Measurements from ENCODE around the gene EXOSC5.

GRCh38 chr19:41431426-41432386 lies 34.5 kb upstream of the EXOSC5 start:
- TF ChIP-seq, protein P1, sequence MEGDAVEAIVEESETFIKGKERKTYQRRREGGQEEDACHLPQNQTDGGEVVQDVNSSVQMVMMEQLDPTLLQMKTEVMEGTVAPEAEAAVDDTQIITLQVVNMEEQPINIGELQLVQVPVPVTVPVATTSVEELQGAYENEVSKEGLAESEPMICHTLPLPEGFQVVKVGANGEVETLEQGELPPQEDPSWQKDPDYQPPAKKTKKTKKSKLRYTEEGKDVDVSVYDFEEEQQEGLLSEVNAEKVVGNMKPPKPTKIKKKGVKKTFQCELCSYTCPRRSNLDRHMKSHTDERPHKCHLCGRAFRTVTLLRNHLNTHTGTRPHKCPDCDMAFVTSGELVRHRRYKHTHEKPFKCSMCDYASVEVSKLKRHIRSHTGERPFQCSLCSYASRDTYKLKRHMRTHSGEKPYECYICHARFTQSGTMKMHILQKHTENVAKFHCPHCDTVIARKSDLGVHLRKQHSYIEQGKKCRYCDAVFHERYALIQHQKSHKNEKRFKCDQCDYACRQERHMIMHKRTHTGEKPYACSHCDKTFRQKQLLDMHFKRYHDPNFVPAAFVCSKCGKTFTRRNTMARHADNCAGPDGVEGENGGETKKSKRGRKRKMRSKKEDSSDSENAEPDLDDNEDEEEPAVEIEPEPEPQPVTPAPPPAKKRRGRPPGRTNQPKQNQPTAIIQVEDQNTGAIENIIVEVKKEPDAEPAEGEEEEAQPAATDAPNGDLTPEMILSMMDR (IDR thresholded peaks at IDR 0.05): no peak
- TF ChIP-seq POLR2AphosphoS5 (IDR thresholded peaks at IDR 0.05) (no peak), EP300 (IDR thresholded peaks at IDR 0.05) (no peak), POLR2A (IDR thresholded peaks at IDR 0.05) (no peak)
